Measurements from ENCODE around the gene FLII.
"Not testable (repeated sequence)": the region's sequence is repeated elsewhere in the genome, so short reads cannot be mapped to it uniquely, and the experiment has no call there.

The FLII gene

DNA sequence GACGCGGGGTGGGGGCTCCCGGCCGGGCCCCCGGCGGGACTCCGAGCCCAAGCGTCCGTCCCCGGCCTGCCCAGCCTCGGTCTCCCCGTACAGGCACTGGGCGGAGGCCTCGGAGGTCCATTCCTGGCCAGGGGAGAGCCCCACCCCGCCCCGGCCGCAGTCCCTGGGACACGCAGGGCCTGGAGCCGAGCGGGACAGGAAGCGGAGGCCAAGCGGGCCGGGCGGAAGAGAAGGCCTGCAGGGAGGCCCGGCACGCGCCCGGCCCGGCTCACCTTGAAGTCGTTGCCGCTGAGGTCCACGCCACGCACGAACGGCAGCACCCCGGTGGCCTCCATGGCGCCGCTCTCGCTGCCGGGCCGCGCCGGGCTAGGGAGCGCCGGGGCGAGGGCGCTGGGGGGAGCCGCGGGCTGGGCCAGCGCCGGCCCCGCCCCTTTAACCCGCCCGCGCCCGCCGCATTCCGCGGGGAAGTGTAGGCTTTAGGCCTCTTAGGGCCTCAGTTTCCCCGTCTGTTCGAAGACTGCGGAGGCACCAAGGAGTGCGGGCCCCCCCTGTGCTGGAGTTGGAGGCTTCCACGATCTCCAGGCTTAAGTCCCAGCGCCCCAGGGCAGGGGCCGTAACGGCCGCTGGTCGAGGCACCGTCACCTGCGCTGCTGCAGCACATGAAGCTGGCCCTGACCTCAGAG lies at the start of gene FLII:
FLII (minus strand) TSS at position 383 of the 683 bp plus-strand sequence; CDS start at position 335, 48 bp downstream.
- no peak for DNase-seq (ENCODE audit: low read depth, low spot score)

DNA sequence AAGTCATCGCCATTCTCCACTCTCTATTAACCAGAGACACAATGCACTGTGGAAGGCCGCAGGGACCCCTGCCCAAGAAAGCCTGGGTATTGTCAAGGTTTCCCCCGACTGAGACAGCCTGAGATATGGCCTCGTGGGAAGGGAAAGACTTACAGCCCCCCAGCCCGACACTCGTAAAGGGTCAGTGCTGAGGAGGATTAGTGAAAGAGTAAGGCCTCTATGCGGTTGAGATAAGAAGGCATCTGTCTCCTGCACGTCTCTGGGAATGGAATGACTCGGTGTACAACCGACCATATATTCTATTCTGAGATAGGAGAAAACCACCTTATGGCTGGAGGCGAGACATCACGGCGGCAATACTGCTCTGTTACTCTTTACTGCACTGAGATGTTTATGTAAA lies 44.7 kb upstream of the FLII start:
- not testable (repeated sequence) for DNase-seq (ENCODE audit: low read depth, low spot score)

DNA sequence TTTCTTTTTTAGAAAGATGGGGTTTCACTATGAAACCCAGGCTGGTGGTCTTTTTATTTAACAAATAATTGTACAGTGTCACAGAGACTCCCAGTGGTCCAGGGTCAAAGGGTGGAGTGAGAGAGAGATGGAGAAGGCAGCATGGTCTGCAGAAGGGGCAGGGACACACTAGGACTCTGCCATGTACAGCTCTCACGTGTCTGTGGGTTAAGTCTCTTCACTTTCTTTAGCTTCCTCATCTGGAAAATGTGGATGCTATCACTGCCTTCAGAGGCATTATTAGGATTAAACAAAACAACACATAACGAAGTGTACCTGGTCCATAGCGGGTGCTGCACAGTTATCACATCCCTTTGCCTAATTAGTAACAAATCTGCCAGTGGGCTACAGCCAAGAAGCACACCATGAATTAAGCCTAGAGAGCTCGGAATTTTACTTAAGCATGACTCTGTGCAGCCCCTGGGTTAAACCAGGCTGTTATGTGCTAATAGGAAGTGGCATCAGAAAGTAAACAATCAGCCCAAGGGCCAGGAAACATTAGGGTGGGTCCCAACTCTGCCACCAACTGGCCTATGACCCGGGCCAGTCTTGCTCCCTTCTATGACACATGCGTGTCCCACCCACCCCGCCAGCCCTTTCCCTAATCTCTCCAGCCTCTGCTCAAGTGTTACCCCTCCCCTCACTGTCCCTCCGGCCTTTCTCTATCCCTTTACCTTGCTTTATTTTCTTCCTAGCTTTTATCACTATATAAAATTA lies 42.4 kb upstream of the FLII start:
- no peak for DNase-seq (ENCODE audit: low read depth, low spot score)

DNA sequence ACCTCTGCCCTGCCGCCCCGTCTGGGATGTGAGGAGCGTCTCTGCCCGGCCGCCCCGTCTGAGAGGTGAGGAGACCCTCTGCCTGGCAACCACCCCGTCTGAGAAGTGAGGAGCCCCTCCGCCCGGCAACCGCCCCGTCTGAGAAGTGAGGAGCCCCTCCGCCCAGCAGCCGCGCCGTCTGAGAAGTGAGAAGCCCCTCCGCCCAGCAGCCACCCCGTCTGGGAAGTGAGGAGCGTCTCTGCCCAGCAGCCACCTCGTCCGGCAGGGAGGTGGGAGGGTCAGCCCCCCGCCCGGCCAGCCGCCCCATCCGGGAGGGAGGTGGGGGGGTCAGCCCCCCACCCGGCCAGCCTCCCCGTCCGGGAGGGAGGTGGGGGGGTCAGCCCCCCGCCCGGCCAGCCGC lies 39.5 kb upstream of the FLII start:
- not testable (repeated sequence) for DNase-seq (ENCODE audit: low read depth, low spot score)

DNA sequence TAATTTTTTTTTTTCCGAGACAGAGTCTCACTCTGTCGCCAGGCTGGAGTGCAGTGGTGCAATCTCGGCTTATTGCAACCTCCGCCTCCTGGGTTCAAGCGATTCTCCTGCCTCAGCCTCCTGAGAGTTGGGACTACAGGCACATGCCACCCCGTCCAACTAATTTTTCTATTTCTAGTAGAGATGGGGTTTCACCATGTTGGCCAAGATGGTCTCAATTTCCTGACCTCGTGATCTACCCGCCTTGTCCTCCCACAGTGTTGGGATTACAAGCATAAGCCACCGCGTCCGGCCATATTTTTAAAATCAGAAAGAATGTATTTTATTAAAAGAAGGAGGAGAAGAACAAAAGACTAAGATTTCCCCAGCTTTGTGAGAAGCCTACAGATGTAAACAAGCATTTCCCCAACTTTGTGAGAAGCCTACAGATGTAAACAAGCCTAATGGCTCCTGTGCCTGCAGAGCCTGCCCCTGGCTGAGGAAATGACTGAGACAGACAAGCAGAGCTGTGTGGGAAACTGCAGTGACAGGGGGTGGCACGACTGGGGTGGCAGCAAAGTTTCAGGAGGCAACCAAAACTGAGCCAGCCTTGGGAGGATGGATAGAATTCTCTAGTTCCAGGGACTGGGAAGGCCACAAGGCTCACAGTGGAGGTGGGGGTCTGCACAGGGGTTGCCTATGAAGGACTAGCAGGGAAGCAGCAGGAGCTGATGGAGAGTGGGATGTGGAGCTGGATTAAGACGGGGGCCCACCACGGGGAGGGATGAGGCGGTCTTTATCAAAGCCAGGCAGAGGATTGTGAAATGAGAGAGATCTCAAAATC lies 33.4 kb upstream of the FLII start:
- DNase-seq (ENCODE audit: low read depth, low spot score) = no peak

DNA sequence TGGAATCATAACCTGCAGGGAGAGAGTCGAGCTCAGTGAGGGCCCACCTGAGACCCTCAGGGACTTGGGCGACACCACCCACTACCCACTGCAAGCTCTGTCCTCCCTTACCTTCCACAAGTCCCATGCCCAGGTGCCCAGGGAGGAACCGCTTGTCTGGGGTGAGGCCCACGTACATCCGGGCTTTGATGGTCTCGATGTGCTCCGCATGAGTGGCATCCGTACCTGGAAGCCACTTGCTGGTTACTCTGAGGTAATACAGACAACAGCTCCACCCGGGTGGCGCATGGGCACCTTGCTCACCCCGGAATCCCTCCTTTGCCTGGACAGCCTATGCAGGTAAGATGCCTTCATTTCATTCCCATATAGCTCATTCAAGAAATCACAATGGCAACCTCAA lies 26.8 kb upstream of the FLII start:
- DNase-seq (ENCODE audit: low read depth, low spot score) = no peak

DNA sequence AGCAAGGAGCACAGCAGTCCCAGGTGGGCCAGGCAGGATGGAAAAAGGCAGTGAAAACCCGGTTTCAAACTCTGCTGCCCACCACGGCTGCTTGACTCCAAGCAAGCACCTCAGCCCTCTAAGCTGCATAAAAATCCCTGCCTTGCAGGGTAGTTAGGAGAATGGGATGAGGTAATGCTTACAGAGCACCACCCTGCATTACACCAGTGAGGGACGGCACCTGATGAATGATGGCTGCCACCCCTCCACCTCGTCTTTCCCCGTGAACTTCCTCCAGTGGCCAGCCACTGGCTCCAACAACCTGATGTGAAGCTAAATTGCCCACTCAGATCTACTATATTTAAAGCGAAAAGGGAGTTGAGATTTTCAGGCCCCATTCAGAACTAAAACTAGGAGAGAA lies 23.2 kb upstream of the FLII start:
- DNase-seq (ENCODE audit: low read depth, low spot score) = no peak

DNA sequence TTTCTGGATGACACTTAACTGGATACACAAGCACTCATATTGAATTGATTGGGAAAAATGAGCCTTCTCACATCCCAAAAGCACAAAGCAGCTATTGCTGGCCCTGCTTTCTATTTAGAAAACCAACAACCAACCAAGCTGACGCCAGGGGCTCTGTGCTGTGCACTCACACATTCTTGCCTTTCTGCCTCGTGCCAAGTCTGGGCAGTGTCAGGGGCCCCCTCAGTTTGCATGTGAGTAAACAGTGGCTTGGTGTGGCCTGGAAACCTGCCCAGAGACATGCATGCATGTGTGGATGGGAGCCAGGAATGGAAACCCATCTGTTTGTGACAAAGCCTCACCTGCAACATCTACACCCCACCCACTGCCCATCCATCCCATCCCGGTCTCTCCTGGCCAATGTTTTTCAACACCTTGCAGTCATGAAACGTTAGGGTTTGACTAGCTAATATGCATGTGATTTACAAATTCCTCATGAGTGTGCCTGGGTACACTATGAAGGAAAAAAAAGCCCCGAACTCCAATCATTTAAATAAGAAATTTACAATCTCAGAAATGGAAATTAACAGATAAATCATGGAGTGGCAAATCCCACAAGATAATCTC lies 22.3 kb upstream of the FLII start:
- no peak for DNase-seq (ENCODE audit: low read depth, low spot score)

DNA sequence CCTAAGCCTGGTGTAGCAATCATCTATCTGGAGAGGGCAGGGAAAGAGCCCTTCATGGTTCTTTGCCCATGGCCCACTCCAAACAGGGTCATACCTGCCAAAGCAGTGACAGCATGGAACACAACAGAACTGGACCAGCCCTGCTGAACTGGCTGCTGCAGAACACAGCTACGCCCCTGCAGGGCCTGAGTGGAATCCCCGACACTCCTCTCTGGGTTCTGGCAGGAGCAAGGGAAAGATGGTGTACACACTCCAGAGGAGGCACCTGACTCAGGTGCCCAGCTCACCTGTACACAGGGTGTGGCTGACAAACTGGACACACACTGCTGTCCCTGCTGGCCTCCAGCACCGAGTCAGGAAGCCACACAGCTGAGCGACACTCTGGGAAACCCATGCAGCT lies 21.7 kb upstream of the FLII start:
- no peak for DNase-seq (ENCODE audit: low read depth, low spot score)

DNA sequence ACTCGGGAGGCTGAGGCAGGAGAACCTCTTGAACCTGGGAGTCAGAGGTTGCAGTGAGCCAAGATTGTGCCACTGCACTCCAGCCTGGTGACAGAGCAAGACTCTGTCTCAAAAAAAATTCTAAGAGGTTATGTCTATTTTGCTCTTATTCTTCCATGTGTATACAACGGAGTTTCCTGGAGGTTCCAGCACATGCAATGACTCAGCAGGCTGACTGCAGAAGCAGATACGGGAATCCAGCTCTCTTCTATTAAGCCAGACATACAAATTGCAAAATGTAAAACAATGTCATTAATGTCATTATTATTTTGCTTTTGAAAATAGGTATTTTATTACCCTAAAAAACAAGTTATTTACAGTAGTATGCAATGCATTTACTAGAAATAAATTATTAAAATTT lies 20.3 kb upstream of the FLII start:
- DNase-seq (ENCODE audit: low read depth, low spot score) = no peak

DNA sequence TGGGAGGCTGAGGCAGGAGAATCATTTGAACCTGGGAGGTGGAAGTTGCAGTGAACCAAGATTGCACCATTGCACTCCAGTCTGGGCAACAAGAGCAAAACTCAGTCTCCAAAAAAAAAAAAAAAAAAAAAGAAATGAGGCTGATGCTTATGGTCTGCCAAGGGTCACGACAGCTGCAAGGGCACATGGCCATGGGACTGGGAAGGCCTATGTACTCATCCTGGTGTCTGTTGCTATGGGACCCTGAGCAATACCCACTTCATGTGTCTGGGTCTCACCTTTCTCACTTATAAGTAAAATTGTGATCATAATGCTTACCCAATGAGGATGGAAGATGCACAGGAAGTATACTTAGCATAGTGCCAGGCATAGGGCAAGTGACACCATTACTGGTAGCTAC lies 18.5 kb upstream of the FLII start:
- no peak for DNase-seq (ENCODE audit: low read depth, low spot score)

DNA sequence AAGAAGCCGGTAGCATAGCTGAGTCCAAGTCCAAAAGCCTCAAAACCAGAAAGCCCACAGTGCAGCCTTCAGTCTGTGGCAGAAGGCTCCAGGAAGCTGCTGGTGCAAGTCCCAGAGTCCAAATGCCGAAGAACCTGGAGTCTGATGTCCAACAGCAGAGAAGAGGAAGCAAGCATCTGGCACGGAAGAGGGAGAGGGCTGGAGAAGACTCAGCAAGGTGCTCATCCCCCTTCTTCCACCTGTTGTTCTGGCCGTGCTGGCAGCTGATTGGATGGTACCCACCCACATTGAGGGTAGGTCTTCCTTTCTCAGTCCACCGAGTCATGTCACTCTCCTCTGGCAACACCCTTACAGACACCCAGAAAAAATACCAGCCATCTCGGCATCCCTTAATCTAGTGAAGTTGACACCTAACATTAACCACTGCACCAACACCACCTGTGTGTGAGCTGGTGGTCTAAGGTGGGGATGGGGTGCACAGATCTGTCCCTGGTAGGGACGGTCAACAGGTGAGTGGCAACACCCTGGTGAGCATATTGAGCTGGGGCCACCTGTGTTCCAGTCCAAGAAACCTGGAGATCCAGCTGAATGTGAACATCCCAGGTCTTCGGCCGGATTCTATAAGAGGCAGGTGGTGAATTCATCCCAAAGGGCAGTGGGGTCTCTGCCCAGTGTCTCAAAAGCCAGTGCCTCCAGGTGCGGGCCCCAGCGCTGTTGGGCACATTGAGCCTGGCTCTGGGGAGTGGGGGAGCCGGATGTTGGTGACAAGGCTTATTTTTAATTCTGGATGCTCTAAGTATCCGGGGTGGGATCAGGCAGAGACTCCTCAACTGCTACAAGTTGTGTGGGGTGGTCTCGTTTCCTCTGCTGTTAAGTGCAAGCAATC lies 11.8 kb upstream of the FLII start:
- no peak for DNase-seq (ENCODE audit: low read depth, low spot score)

DNA sequence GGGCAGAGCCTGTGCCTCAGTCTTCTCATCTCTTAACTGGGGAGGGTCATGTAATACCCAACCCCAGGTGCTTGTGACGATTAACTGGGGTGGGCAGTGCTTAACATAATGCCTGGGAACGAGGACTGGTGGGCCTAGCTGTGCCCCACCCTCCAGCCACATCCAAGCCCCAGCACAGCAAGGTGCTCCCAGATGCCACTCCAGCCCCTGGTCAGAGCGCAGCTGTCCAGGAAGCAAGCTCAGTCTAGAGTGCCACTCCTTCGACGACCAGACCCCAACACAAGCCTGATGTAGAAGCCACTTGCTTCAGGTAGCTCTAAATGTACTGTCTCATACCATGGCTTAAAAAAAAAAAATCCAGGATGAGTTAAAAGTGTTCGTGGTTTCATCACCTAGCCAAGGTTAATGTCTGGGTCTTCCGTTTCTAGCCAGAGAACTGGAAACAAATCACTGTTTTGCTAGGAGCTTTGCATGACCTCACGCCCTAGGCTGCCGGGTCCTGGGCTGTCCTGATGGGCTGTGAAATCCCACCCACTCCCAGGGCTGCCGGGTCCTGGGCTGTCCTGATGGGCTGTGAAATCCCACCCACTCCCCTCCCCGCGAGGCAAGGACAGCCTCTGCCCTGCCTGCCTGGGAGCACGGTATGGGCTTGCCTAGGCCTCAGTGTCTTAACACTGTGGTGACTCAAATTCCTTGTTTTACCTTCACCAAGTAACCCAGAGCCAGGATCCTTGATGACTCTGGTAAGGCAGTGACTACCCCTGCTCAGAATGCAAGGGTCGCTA lies 9.6 kb upstream of the FLII start:
- no peak for DNase-seq (ENCODE audit: low read depth, low spot score)

DNA sequence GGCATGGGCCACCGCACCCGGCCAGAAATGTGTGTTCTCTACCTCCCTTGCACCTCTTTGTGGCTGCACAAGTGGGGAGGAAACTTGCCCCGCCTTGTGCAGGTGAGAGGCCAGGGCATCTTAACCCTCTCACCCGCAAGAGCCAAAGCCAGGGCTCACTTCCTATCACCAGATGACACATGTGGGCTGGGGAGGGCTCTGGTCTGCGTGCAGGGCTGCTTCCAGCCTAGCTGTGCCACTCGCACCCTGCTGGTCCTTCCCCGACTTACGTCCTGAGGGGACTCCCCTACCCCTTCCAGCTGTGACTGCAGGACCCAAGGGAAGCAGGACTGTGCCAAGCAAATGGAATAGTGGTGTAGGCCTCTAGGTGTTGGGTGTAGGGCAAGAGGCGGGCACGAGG lies 8.8 kb upstream of the FLII start:
- DNase-seq (ENCODE audit: low read depth, low spot score) = no peak

DNA sequence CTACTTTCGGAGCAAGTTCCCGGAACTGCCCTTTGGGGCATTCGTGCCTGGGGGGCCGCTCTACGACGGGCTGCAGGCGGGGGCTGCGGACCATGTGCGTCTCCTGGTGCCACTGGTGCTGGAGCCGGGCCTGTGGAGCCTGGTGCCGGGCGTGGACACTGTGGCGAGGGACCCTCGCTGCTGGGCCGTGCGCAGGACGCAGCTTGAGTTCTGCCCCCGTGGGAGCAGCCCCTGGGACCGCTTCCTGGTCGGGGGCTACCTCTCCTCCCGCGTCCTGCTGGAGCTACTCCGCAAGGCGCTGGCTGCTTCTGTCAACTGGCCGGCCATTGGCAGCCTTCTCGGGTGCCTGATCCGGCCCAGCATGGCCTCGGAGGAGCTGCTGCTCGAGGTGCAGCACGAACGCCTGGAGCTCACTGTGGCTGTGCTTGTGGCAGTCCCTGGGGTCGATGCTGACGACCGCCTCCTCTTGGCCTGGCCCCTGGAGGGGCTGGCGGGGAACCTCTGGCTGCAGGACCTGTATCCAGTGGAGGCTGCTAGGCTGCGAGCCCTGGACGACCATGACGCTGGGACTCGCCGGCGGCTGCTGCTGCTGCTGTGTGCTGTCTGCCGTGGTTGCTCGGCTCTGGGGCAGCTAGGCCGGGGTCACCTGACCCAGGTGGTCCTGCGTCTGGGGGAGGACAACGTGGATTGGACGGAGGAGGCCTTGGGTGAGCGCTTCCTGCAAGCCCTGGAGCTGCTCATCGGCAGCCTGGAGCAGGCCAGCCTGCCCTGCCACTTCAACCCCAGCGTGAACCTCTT lies 5.5 kb upstream of the FLII start:
- no peak for DNase-seq (ENCODE audit: low read depth, low spot score)

DNA sequence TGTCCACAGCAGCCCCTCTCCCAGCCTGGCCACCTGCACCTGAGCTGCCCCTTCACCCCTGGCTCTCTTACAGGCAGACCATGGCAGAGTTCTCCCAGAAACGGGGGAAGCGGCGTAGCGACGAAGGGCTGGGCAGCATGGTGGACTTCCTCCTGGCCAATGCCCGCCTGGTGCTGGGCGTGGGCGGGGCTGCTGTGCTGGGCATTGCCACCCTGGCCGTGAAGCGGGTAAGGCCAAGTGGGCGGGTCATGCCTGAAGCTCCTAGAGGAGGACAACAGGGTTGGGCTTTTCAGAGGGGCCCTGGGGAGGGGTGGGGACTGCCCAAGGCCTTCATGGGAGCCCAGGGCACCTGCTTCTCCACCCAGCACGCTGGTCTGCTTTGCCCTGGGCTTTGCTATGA lies 4.1 kb upstream of the FLII start:
- DNase-seq (ENCODE audit: low read depth, low spot score) = no peak

DNA sequence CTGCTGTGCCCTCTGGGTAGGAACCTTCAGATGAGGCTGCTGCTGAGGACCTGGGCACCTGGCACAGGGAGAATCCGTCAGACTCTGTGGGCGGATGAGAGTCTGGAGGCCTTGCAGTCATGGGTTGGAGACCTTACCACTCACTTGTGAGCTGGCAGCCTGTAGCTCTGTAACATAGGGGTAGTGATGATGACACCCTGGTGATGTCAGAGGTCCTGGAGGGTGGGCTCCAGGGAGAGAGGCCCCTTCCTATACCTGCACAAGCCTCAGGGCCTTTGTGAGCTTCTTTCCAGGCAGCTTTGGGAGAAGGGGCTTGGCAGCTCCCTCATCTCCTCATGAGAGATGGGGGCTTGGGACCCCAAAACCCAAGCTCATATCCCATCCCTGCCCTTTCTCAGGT lies 3.6 kb upstream of the FLII start:
- DNase-seq (ENCODE audit: low read depth, low spot score) = no peak

DNA sequence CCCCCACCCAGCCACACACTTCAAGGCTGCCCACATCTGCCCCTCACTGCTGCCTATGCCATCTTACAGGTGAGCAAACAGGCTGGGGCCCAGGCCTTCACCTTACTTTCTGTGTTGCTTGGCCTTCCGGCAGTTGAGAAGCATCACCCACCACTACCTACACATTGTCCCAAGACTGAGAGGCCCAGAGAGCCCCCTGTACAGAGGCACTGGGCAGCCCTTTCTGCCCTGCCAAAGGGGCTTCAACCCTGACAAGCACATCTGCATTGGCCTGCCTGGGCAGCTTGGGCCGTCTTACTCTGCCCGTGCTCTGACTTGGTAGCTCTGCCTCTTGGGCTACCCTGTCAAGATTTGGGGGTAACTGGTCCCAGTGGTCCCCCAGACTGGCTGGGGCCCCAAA lies 3.1 kb upstream of the FLII start:
- no peak for DNase-seq (ENCODE audit: low read depth, low spot score)

DNA sequence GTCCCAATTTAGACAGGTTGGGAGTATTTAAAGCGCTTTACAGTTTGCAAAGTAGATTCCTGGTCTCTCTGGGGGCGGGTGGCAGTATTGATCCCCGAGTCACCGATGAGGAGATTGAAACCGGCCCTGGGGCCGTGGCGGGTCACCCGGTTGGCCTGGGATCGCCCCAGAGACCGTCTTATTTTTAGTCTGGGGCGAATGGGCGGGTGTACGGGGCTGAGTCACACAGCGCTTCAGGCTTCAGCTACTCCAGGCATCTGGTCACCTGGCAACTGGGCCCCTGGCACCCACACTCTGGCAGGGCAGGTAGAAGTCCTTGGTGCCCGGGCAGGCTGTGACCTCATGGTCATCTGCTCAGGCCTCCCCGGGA lies 2.6 kb upstream of the FLII start:
- no peak for DNase-seq (ENCODE audit: low read depth, low spot score)
